Measurements from ENCODE around the gene MS4A18.
"Not testable (repeated sequence)": the region's sequence is repeated elsewhere in the genome, so short reads cannot be mapped to it uniquely, and the experiment has no call there.

Gene MS4A18

DNA sequence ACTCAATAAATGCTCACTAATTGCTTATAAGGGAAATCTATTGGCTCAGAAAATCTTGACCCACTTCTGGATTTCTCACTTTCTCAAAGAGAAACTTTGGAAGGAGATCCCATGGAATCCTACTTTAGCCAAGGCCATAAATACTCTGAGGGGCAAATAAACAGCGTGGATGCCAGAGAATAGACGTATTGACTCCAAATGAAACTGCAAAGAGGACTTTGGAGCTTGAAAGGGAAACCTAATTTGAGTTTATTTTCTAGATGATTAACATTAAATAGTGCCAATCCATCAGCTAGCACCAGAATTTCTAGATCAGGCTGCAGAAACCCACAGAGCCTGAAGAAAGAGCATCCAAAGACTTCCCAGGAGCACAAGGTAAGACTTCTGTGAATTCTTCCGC, at the start of gene MS4A18:
MS4A18 (plus strand) TSS at position 301 of the 400 bp plus-strand sequence.
- TF ChIP-seq YY1 (IDR thresholded peaks at IDR 0.05; ENCODE audit: insufficient read depth, insufficient read length) = no peak
- no peak for TF ChIP-seq ZNF274 (IDR thresholded peaks at IDR 0.05; ENCODE audit: low read depth, low read length)
- no peak for TF ChIP-seq SUZ12 (IDR thresholded peaks at IDR 0.05; ENCODE audit: extremely low read depth, insufficient read depth, insufficient read length)
- Histone ChIP-seq H3K4me1 (ENCODE audit: insufficient read depth, insufficient read length) (no peaks in the 10 kb centered on the region), H3K9ac (ENCODE audit: insufficient read length, low read depth) (no peak within 1 kb of the TSS), H3K4me3 (ENCODE audit: insufficient read length, low read depth) (no peak within 1 kb of the TSS), H3K27me3 (ENCODE audit: insufficient read depth, insufficient read length) (no peaks in the 10 kb centered on the region), H3K9me3 (ENCODE audit: insufficient read depth, low read length) (peaks cover 1% of the 10 kb centered on the region; the same call in 1 of the 2 replicates), H3K36me3 (ENCODE audit: insufficient read depth, insufficient read length, low read length) (no peaks in the 10 kb centered on the region)
- DNase-seq (ENCODE audit: low read depth, low spot score) = no peak

DNA sequence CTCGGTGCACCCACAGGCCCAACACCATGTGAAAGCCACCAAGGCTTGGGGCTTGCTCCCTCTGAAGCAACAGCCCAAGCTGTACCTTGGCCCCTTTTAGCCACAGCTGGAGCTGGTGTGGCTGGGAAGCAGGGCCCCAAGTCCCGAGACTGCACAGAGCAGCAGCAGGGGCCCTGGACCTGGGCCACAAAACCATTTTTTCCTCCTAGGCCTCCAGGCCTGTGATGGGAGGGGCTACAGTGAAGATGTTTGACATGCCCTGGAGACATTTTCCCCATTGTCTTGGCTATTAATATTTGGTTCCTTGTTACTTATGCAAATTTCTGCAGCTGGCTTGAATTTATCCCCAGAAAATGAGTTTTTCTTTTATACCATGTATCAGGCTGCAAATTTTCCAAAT, 46.3 kb upstream of the MS4A18 start:
- H3K27me3 ChIP-seq (ENCODE audit: insufficient read depth, insufficient read length); DNase-seq (ENCODE audit: low read depth, low spot score); H3K4me3 ChIP-seq (ENCODE audit: insufficient read length, low read depth); H3K4me1 ChIP-seq (ENCODE audit: insufficient read depth, insufficient read length); H3K9ac ChIP-seq (ENCODE audit: insufficient read length, low read depth); H3K36me3 ChIP-seq (ENCODE audit: insufficient read depth, insufficient read length, low read length): not testable (repeated sequence)
- H3K9me3 ChIP-seq (ENCODE audit: insufficient read depth, low read length) = peaks cover 49% of the 10 kb centered on the region

DNA sequence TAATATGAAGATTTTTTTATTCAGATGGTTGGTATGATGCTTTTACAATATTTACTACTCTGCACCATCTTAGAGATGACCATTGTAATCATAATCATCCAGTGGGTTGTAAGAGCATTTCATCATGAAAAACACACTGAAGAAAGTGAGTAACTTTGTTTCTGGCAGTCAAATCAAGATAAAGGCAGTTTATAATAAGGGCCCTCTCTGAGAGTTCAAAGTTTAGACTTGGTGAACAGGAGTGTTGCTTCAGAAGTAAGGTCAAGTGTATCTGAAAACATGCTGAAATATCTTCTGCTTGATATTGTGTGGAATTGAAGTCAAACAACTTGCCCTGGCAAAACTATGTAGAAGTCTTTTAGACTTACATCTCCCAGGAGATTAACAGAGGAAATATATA, 44.6 kb upstream of the MS4A18 start:
- no peaks in the 10 kb centered on the region for H3K4me1 ChIP-seq (ENCODE audit: insufficient read depth, insufficient read length)
- H3K27me3 ChIP-seq (ENCODE audit: insufficient read depth, insufficient read length) = no peaks in the 10 kb centered on the region
- no peak for TF ChIP-seq SUZ12 (IDR thresholded peaks at IDR 0.05; ENCODE audit: extremely low read depth, insufficient read depth, insufficient read length)
- TF ChIP-seq YY1 (IDR thresholded peaks at IDR 0.05; ENCODE audit: insufficient read depth, insufficient read length) = no peak
- no peak for TF ChIP-seq ZNF274 (IDR thresholded peaks at IDR 0.05; ENCODE audit: low read depth, low read length)
- no peak for DNase-seq (ENCODE audit: low read depth, low spot score)
- H3K9me3 ChIP-seq (ENCODE audit: insufficient read depth, low read length) = peaks cover 44% of the 10 kb centered on the region
- no peak overlapping the region for H3K9ac ChIP-seq (ENCODE audit: insufficient read length, low read depth)
- no peaks in the 10 kb centered on the region for H3K36me3 ChIP-seq (ENCODE audit: insufficient read depth, insufficient read length, low read length)
- no peak overlapping the region for H3K4me3 ChIP-seq (ENCODE audit: insufficient read length, low read depth)

DNA sequence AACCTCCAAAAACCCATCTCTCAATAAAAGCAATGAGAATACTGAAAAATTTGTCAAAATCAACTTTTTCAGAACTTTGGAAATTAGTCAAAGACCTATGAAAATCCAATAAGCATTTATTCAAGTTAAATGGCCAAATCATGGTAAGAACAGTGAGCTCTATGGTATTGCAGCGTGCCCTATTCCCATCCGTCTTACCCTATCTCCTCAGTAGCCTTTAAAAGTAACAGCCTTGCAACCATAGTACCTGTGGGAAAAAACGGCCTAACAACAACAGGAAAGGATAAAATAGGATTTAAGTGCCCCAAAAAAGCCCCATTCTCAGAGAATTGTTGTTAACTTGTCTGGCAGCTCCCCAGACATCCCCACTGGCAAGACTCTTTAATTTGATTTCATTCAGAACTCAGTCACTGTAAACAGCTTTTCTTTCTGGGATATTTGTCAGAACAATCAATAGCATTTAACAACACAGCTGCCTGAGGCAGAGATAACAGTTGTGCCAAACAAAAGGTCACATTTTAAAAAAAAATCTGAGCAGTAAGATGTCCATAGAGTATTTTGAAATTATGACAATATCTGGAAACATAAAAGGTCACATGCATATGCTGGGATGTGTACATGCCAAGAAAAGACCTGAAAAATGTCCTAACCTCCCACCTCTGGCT, 43.9 kb upstream of the MS4A18 start:
- H3K27me3 ChIP-seq (ENCODE audit: insufficient read depth, insufficient read length) = no peaks in the 10 kb centered on the region
- H3K9me3 ChIP-seq (ENCODE audit: insufficient read depth, low read length) = peaks cover 44% of the 10 kb centered on the region
- no peak overlapping the region for H3K4me3 ChIP-seq (ENCODE audit: insufficient read length, low read depth)
- no peak for DNase-seq (ENCODE audit: low read depth, low spot score)
- H3K9ac ChIP-seq (ENCODE audit: insufficient read length, low read depth) = no peak overlapping the region
- no peaks in the 10 kb centered on the region for H3K4me1 ChIP-seq (ENCODE audit: insufficient read depth, insufficient read length)
- TF ChIP-seq ZNF274 (IDR thresholded peaks at IDR 0.05; ENCODE audit: low read depth, low read length) = no peak
- no peak for TF ChIP-seq SUZ12 (IDR thresholded peaks at IDR 0.05; ENCODE audit: extremely low read depth, insufficient read depth, insufficient read length)
- no peak for TF ChIP-seq YY1 (IDR thresholded peaks at IDR 0.05; ENCODE audit: insufficient read depth, insufficient read length)
- no peaks in the 10 kb centered on the region for H3K36me3 ChIP-seq (ENCODE audit: insufficient read depth, insufficient read length, low read length)

DNA sequence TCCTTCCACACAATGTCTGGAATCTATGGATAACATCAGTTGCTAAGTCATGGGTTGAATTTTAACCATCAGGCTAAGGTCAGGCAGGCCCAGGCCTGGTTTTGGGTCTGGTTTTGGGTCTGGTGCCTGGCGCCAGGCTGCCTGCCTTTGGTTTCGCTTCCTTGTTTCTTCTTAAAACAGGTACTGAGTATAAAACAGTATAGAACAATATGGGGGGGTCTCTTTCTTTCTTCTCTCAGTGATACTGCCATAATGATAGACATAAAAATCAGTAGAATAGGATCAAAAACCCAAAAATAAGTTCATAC, 40.0 kb upstream of the MS4A18 start:
- DNase-seq (ENCODE audit: low read depth, low spot score); H3K27me3 ChIP-seq (ENCODE audit: insufficient read depth, insufficient read length); H3K9me3 ChIP-seq (ENCODE audit: insufficient read depth, low read length); H3K9ac ChIP-seq (ENCODE audit: insufficient read length, low read depth); H3K4me1 ChIP-seq (ENCODE audit: insufficient read depth, insufficient read length); H3K4me3 ChIP-seq (ENCODE audit: insufficient read length, low read depth); H3K36me3 ChIP-seq (ENCODE audit: insufficient read depth, insufficient read length, low read length): not testable (repeated sequence)

- Histone ChIP-seq H3K36me3 (ENCODE audit: insufficient read depth, insufficient read length, low read length) (no peaks in the 10 kb centered on the region), H3K27me3 (ENCODE audit: insufficient read depth, insufficient read length) (no peaks in the 10 kb centered on the region)
Measured at GRCh38 chr11:60691661-60692060, 32.9 kb upstream of the MS4A18 start.

GRCh38 chr11:60699284-60699691, 25.2 kb upstream of the MS4A18 start, which contains the start of gene MS4A8:
TSS of gene MS4A8 (plus strand) at chr11:60699612. CDS start at chr11:60700861, 1,249 bp downstream.
- H3K4me3 ChIP-seq (ENCODE audit: insufficient read length, low read depth) = no peak within 1 kb of the TSS
- no peak for DNase-seq (ENCODE audit: low read depth, low spot score)
- H3K9ac ChIP-seq (ENCODE audit: insufficient read length, low read depth) = no peak within 1 kb of the TSS
- TF ChIP-seq YY1 (IDR thresholded peaks at IDR 0.05; ENCODE audit: insufficient read depth, insufficient read length) = no peak
- TF ChIP-seq SUZ12 (IDR thresholded peaks at IDR 0.05; ENCODE audit: extremely low read depth, insufficient read depth, insufficient read length) = no peak
- no peak for TF ChIP-seq ZNF274 (IDR thresholded peaks at IDR 0.05; ENCODE audit: low read depth, low read length)
- no peaks in the 10 kb centered on the region for H3K27me3 ChIP-seq (ENCODE audit: insufficient read depth, insufficient read length)
- peaks cover 3% of the 10 kb centered on the region for H3K4me1 ChIP-seq (ENCODE audit: insufficient read depth, insufficient read length)
- H3K9me3 ChIP-seq (ENCODE audit: insufficient read depth, low read length) = no peaks in the 10 kb centered on the region
- H3K36me3 ChIP-seq (ENCODE audit: insufficient read depth, insufficient read length, low read length) = no peaks in the 10 kb centered on the region

More at GRCh38 chr11:60691661-60692060, 32.9 kb upstream of the MS4A18 start:
- Histone ChIP-seq H3K4me1 (ENCODE audit: insufficient read depth, insufficient read length) (no peaks in the 10 kb centered on the region), H3K4me3 (ENCODE audit: insufficient read length, low read depth) (no peak overlapping the region), H3K9ac (ENCODE audit: insufficient read length, low read depth) (no peak overlapping the region), H3K9me3 (ENCODE audit: insufficient read depth, low read length) (no peaks in the 10 kb centered on the region)
- no peak for DNase-seq (ENCODE audit: low read depth, low spot score)
- TF ChIP-seq SUZ12 (IDR thresholded peaks at IDR 0.05; ENCODE audit: extremely low read depth, insufficient read depth, insufficient read length) (no peak), ZNF274 (IDR thresholded peaks at IDR 0.05; ENCODE audit: low read depth, low read length) (no peak), YY1 (IDR thresholded peaks at IDR 0.05; ENCODE audit: insufficient read depth, insufficient read length) (no peak)

- Histone ChIP-seq H3K27me3 (ENCODE audit: insufficient read depth, insufficient read length) (no peaks in the 10 kb centered on the region), H3K9ac (ENCODE audit: insufficient read length, low read depth) (no peak overlapping the region), H3K9me3 (ENCODE audit: insufficient read depth, low read length) (no peaks in the 10 kb centered on the region), H3K36me3 (ENCODE audit: insufficient read depth, insufficient read length, low read length) (no peaks in the 10 kb centered on the region), H3K4me1 (ENCODE audit: insufficient read depth, insufficient read length) (peaks cover 3% of the 10 kb centered on the region), H3K4me3 (ENCODE audit: insufficient read length, low read depth) (no peak overlapping the region)
- TF ChIP-seq SUZ12 (IDR thresholded peaks at IDR 0.05; ENCODE audit: extremely low read depth, insufficient read depth, insufficient read length) (no peak), YY1 (IDR thresholded peaks at IDR 0.05; ENCODE audit: insufficient read depth, insufficient read length) (no peak), ZNF274 (IDR thresholded peaks at IDR 0.05; ENCODE audit: low read depth, low read length) (no peak)
- DNase-seq (ENCODE audit: low read depth, low spot score) = no peak
Measured at GRCh38 chr11:60699936-60700335, 24.6 kb upstream of the MS4A18 start.

Data from NT2/D1 (cell line).